H1 (cell line): ENCODE results near the gene ABCA2. TPM values are rescaled to one million over a fixed set of nuclear protein-coding genes. Genes with fewer than 3 reads are reported as not detected.

Experiments used
- JUN ChIP-seq: IDR thresholded peaks from 2 replicates; pipeline ENCODE4 v1.6.1; 2011; ENCODE audit warnings: low read depth, mild to moderate bottlenecking, improper control_type of control experiment, low read length
- KDM5A ChIP-seq: fragments of 200-600 bp; IDR thresholded peaks from 2 replicates; pipeline ENCODE4 v1.7.1; 2012; ENCODE audit warnings: mild to moderate bottlenecking, low read length, inconsistent platforms, mixed read lengths
- SAP30 ChIP-seq: fragments of 300-600 bp; sonication (generic); IDR thresholded peaks from 2 replicates; pipeline ENCODE4 v1.7.1; 2012; ENCODE audit warnings: low read length, moderate library complexity, mild to moderate bottlenecking, inconsistent platforms; ENCODE audit not compliant: insufficient read depth, insufficient replicate concordance
- SIN3A ChIP-seq, 2 experiments: IDR thresholded peaks in 1 of 2; conservative IDR thresholded peaks in 1 of 2; 2 replicates each; pipeline ENCODE4 v1.6.1; 2011 to 2012; ENCODE audit warnings: low read length in 2 of 2, improper control_type of control experiment in 1 of 2, low read depth in 1 of 2, mild to moderate bottlenecking in 1 of 2
- polyA plus RNA-seq, 7 experiments: library from polyadenylated mRNA; depleted of rRNA in 3 of 7; stranded (reverse) in 5 of 7; unstranded in 2 of 7; fragments of >200 nt in 5 of 7; fragments of 200-250 nt in 2 of 7; gene quantifications; 1 replicate in 5 of 7; 2 replicates in 1 of 7; 4 replicates in 1 of 7; pipeline versions ENCODE4 v1.2.1 to v1.2.3, GENCODE V29; 2011 to 2013; ENCODE audit warnings: missing spikeins in 2 of 7, mixed read lengths in 2 of 7
- total RNA-seq: library from RNA; stranded (reverse); fragmentation: NEBNext Ultra II Directional; extraction: Animal tissue kit (Norgen Biotek cat#: 25700); gene quantifications from 2 replicates; pipeline ENCODE4 v1.2.1, GENCODE V29; 2021

The ABCA2 gene
- total and polyA plus RNA-seq, 2 of the 8 experiments (the other 6 are each of a cell fraction or from before 2014, with no cell fraction given) = 12.5 to 14.3 TPM

DNA sequence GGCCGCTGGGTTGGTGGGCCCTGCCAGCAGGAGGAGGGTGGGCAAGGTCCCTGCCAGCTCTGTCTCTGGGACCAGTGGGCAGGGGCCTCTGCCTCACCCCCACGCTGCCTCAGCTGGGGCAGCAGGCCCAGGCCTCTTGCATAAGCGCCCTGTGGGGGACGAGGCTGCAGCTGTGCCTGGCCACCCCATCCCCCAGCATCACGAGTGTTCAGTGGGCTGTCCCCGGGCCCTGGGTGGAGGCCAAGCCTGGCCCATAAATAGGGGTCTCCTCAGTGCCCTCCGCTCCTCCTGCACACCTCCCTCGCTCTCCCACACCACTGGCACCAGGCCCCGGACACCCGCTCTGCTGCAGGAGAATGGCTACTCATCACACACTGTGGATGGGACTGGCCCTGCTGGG lies 50.8 kb downstream of the ABCA2 start, which contains the start of gene PTGDS (continued):
- TF ChIP-seq SAP30 = no peak
- TF ChIP-seq JUN = no peak
- TF ChIP-seq SIN3A (conservative IDR thresholded peaks at IDR 0.05 in 1 of 2, IDR thresholded peaks at IDR 0.05 in 1 of 2; ENCODE audit: low read depth in 1 of 2, low read length in 2 of 2) = no peak
- no peak for TF ChIP-seq KDM5A
